GDM1 (cell line): Measurements from ENCODE around the gene UAP1L1.
"Not testable (repeated sequence)": the region's sequence is repeated elsewhere in the genome, so short reads cannot be mapped to it uniquely, and the experiment has no call there.

ENCODE experiments used
- DNase-seq: peaks from one replicate; lab custom pipeline; 2025; lab: John Stamatoyannopoulos, UW

UAP1L1 gene

GRCh38 chr9:137114613-137115393 is 37.5 kb downstream of the UAP1L1 start, which contains the start of gene DPP7:
Gene DPP7, minus strand, starts transcription at chr9:137114733. Its CDS starts 20 bp downstream, at chr9:137114713.
- DNase-seq: peak; percentile 53

GRCh38 chr9:137115394-137116026 is 38.2 kb downstream of the UAP1L1 start:
- DNase-seq: no peak

- DNase-seq: no peak
Measured at GRCh38 chr9:137116027-137116507, 38.8 kb downstream of the UAP1L1 start.

GRCh38 chr9:137116728-137117127 is 39.4 kb downstream of the UAP1L1 start:
- DNase-seq: no peak

- no peak for DNase-seq
Measured at GRCh38 chr9:137117269-137117731, 40.0 kb downstream of the UAP1L1 start.

- DNase-seq: not testable (repeated sequence)
Measured at GRCh38 chr9:137118092-137118603, 40.8 kb downstream of the UAP1L1 start.

- DNase-seq: not testable (repeated sequence)
Measured at GRCh38 chr9:137121927-137122795, 44.8 kb downstream of the UAP1L1 start.

GRCh38 chr9:137122796-137123467 is 45.6 kb downstream of the UAP1L1 start:
- not testable (repeated sequence) for DNase-seq

- no peak for DNase-seq
Measured at GRCh38 chr9:137123468-137123837, 46.1 kb downstream of the UAP1L1 start.

- not testable (repeated sequence) for DNase-seq
Measured at GRCh38 chr9:137123952-137124462, 46.7 kb downstream of the UAP1L1 start.

GRCh38 chr9:137126786-137127185 is 49.5 kb downstream of the UAP1L1 start:
- DNase-seq: no peak

GRCh38 chr9:137127301-137128157 is 50.2 kb downstream of the UAP1L1 start:
- DNase-seq: peak; percentile 43

GRCh38 chr9:137128158-137128861 is 51.0 kb downstream of the UAP1L1 start:
- DNase-seq: no peak

- DNase-seq: no peak
Measured at GRCh38 chr9:137128862-137129455, 51.6 kb downstream of the UAP1L1 start.

GRCh38 chr9:137129456-137130175 is 52.3 kb downstream of the UAP1L1 start:
- peak; percentile 92 for DNase-seq

- no peak for DNase-seq
Measured at GRCh38 chr9:137130176-137130755, 52.9 kb downstream of the UAP1L1 start.
